ENCODE results near the gene RABL6.

GRCh38 chr9:136763649-136764035, 44.1 kb upstream of the RABL6 start:
- TF ChIP-seq, protein P1, sequence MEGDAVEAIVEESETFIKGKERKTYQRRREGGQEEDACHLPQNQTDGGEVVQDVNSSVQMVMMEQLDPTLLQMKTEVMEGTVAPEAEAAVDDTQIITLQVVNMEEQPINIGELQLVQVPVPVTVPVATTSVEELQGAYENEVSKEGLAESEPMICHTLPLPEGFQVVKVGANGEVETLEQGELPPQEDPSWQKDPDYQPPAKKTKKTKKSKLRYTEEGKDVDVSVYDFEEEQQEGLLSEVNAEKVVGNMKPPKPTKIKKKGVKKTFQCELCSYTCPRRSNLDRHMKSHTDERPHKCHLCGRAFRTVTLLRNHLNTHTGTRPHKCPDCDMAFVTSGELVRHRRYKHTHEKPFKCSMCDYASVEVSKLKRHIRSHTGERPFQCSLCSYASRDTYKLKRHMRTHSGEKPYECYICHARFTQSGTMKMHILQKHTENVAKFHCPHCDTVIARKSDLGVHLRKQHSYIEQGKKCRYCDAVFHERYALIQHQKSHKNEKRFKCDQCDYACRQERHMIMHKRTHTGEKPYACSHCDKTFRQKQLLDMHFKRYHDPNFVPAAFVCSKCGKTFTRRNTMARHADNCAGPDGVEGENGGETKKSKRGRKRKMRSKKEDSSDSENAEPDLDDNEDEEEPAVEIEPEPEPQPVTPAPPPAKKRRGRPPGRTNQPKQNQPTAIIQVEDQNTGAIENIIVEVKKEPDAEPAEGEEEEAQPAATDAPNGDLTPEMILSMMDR (IDR thresholded peaks at IDR 0.05) = no peak
- no peak for TF ChIP-seq POLR2AphosphoS5 (IDR thresholded peaks at IDR 0.05)
- TF ChIP-seq POLR2A (IDR thresholded peaks at IDR 0.05) = no peak
- TF ChIP-seq EP300 (IDR thresholded peaks at IDR 0.05) = no peak

All from suprapubic skin (tissue), 4 donors.